GM18505 (cell line): Measurements from ENCODE around the gene SV2A.

Experiments used
- ATAC-seq: cut with Tn5 transposase; IDR thresholded peaks from one replicate; pipeline ENCODE4 v1.9.1; 2021; ENCODE audit not compliant: unreplicated experiment
- POLR2A ChIP-seq: IDR thresholded peaks from 4 replicates; pipeline ENCODE4 v1.6.1; 2011; ENCODE audit warnings: borderline replicate concordance; ENCODE audit not compliant: insufficient read depth, insufficient read length; ENCODE audit errors: extremely low read depth

The SV2A gene

DNA sequence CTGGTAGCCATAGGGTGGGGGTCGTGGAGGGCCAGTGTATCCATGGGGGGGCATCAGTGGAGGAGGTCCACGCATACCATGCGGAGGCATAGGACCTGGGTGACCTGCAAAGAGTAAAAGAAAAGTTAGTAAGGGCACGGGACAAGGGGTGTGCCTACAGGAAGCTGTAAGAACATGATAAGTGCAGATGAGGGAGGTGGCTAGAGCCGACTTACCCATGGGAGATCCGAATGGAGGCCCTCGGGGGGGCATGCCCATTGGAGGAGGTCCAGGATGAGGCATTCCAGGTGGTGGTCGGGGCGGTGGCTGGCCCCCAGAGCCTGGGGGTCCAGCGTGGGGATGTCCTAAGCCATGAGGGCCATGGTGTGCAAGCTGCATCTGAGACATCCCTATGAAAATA lies 6.0 kb upstream of the SV2A start:
- TF ChIP-seq POLR2A, result no peak
- ATAC-seq, result no peak

- no peak for ATAC-seq
- TF ChIP-seq POLR2A, result no peak
Measured at GRCh38 chr1:149916898-149917252, 769 bp downstream of the SV2A start.

DNA sequence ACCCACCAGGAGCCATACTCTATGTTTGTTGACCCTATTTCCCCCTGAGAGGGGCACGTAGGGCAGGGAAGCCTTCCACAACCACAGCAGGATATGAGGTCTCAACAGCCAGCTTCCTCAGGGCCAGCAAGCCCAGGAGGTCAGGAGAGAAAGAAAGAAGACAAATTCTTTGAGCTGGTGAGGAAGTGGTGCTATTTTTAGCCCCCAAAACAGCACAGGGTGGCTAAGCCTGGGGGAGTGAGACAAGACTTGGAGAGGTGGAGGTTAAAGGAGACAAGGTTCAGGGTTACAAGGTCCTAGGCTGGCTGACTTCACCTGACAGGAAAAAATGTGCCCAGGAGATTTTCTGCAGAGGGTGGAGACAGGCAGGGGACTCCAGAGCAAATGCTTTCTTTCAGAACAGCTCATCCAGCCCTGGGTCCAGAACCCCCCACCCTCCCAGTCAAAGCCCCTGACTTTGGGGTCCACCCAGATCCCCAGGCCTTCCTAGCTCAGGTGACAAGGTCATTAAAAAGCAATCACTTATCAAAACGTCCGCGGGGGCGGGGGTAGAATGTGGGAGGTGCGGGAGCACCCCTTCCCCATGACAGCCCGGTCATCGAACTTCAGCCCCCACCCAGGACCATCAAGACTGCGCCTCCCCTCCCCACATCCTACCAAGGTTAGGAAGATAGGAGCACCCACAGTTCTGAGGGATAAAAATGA lies 1.3 kb downstream of the SV2A start:
- no peak for TF ChIP-seq POLR2A
- ATAC-seq, result no peak

DNA sequence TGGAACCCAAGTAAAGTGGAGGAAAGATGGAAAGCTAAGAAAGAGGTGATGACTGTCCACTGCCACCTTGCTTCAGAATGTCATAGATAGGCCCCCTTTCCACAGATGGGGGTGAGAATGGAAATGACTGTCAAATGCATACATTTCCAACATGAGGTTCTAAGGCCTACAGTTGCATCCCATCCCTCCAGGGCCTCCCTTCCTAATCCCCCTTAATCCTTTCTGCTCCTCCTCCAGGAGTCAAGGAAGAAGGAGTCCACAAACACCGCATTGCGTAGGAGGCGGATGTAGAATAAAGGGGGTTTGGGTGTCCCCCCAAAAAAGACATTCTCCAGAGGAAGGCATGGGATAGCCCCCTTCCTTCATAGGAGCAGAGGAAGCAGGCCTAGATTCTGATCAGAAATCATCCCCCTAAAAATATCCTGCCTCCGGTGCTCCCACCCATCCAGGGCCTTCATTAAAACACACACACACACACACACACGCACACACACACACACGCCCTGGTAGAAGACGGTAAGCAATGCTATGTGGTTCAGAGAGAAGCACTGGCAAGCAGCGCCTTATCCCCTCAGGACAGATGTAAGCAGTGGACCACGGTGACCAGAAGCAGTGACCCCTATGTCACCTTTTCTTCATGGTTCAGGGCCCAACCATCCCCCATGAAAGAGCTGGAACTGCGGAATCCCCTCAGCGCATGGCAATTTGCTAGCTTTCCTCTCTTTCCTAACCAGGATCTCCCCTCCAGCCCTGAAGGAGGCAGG lies 2.0 kb downstream of the SV2A start:
- no peak for TF ChIP-seq POLR2A
- ATAC-seq, result no peak

- no peak for ATAC-seq
Measured at GRCh38 chr1:149914545-149914944, 3.1 kb downstream of the SV2A start.

DNA sequence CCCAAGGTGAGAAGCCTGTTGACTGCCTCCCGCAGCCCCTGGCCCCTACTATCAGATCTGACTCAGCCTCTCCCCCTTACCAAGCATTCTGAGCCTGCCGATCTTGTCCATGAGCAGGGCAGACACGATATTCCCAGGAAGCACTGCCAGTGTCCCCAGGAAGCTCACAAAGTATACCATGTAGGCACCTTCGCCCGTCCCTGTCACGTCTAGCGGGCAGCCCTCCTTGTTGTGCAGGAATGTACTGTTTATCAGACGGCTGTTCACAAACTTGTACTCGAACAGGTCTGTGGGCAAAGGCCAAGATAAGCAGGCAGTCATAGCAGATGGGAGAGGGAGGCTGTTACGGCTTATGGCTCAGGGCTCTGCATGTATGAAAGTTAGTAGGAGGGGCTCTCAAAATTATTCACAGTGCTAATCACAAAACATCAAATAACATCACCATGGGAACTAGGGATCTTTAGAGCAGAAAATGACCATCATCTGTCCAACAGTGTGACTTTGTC lies 11.0 kb downstream of the SV2A start:
- ATAC-seq, result no peak
- no peak for TF ChIP-seq POLR2A

More at GRCh38 chr1:149914545-149914944, 3.1 kb downstream of the SV2A start:
- TF ChIP-seq POLR2A, result no peak

DNA sequence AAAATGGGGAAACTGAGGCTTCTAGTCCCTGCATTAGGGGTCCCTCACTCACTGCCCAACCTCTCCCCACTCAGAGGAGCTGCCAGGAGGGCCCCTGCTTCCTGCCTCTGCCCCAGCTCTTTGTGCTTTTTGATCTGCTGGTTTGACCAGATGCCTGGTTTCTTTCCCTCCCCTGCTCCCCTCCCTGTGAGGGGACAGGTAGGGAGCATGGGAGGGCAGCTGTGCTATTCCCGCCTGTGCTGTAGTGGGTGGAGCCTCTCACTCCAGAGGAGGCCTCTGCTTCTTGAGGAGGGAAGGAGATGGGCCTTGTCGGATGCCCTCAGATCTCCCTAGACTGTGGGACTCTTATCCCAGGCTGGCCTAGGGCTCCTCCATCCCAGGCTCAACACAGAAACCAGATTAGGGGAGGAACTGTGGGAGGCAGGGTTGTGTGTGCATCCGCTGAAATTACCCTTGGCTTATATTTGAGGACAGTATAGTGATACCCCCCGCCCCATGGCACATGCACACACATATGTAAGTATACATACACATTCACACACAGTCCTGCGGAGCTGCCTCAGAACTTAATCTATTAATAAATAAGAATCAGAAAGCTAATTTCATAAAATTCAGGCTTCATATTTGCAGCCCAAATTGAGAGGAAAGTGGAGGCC lies 13.7 kb downstream of the SV2A start:
- no peak for TF ChIP-seq POLR2A
- ATAC-seq, result no peak

GRCh38 chr1:149899460-149900284 lies 18.0 kb downstream of the SV2A start, which contains the start of gene BOLA1:
Gene BOLA1, plus strand, starts transcription at chr1:149899568. Its CDS starts 492 bp downstream, at chr1:149900060.
- ATAC-seq, result peak; percentile 85
- TF ChIP-seq POLR2A, result peak; percentile 70

DNA sequence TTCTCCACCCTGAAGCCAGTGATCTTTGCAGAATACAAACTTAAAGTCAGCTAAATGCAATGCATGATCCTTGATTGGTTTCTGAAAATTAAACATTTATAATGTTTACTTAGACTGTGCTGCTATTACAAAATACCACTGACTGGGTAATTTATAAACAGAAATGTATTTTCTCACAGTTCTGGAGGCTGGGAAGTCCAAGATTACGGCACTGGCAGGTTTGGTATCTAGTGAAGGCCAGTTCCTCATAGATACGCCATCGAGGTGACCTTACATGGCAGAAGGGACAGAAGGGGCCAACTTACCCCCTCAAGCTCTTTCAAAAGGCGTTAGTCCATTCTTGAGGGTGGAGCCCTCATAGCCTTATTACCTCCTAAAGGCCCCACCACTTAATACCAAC lies 21.1 kb downstream of the SV2A start:
- no peak for TF ChIP-seq POLR2A
- ATAC-seq, result no peak

GRCh38 chr1:149888999-149889289 lies 28.7 kb downstream of the SV2A start:
- ATAC-seq, result no peak

DNA sequence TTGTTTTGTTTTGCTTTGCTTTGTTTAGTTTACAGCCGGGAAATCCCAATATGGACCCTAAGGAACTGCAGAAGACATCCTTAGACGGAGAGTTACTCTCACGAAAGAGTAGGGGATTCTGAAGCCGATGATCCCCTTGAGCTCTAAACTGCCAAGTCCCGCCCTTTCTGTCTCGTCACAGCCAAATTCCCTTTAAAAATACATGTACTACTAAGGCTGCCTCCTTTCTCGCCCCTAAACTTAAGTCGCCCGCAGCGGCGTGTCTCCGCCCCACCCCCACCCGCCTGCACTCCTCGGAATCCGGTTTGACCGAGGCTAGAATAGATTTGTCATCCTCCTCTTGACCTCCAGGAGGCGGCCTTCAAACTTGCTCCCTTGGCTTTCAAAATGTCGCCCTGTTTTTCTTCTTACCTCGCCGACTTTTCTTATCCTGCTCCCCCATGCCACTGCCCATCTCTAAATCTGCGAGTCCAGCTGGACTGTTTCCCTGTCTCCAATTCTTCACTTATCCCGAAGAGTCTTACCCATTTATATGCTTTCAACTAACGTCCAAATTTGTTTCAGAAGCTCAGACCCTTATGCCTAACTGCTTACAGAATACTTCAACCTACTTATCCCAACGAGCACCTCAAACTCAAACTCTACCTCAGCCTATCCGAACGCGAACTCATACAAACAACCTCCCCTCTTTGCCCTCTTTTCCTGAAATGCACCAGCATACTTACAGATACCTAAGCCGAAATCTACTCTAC lies 29.2 kb downstream of the SV2A start:
- peak; percentile 92 for TF ChIP-seq POLR2A
- peak; percentile 27 for ATAC-seq

More at GRCh38 chr1:149888999-149889289, 28.7 kb downstream of the SV2A start:
- TF ChIP-seq POLR2A, result no peak
